ENCODE results near the gene MATCAP1. TPM values are rescaled to one million over a fixed set of nuclear protein-coding genes. Genes with fewer than 3 reads are reported as not detected.

The MATCAP1 gene
- polyA plus RNA-seq, 3 donors = 22.7 to 28.4 (median 27.3) TPM

DNA sequence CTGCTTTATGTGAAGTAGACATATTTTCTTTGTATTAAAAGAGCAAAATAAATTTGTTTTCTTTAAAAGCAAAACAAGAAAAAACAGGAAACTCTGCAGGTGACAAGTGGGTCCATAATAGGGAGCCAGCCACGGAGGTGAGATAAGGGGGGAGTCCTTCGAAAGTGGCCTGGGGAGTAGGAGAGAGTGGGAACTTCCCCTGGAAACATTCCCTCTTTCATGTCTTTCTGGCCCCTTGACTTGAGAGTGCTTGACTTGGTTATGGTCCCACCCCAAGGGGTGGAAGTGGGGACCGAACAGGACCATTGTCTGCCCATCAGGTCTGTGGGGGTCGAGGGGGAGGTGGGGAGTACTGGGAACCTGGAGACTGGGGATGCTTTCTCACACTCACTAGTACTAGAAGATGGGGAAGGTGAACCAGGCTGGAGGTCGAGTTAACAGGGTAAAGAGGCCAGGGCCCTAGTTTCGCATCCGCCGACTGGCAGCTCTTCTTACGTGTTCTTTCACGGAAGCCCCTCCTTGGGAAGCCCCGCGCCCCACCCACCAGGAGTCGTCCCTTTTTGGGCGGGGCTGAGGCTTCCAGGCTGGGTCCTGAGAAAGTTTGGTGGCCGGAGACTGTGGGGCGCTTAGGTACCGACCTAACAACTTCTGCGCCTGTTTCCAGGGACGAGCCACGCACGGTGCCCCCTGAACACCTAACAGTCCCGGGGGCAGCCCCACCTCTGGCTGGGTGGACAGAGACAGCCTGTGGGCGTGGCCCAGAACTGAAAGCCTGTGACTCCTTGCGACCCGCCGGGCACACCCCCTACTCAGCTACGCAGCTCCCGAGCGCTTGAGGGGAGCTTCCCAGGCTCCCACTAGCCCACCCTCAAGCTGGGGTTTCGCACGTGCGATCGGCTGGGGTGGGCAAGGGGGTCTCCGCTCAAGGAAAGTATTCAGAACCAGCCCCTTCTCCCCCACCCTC lies 24.8 kb downstream of the MATCAP1 start:
- DNase-seq (ENCODE audit: low read depth in 3 of 3, low spot score in 2 of 3) = no peak

DNA sequence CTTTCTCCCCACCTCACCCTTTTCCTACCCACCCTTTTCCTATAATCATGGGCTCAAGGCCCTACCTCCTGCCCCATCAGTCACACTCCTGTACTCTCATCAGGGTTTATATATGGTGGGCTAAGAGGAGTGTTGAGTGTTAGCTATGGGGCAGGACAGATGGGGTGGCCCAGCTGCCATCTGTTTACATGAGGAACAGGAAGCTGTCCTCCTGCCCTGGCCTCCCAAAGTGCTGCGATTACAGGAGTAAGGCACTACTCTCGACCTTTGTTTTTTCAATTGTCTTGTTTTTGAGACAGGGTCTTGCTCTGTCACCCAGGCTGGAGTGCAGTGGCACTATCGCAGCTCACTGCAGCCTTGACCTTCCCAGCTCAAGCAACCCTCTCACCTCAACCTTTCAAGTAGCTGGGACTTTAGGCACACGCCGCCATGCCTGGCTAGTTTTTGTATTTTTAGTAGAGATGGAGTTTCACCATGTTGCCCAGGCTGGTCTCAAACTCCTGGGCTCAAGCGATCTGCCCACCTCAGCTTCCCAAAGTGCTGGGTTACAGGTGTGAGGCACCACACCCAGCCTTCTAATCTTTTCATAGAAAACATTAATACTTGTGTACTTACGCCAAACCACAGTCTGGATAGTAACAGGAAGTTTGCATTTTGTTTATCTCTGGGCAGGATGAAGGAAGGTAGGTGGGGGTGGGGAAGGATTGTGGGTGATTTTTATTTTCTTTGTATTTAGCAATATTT lies 25.7 kb downstream of the MATCAP1 start:
- no peak for DNase-seq (ENCODE audit: low read depth in 3 of 3, low spot score in 2 of 3)

DNA sequence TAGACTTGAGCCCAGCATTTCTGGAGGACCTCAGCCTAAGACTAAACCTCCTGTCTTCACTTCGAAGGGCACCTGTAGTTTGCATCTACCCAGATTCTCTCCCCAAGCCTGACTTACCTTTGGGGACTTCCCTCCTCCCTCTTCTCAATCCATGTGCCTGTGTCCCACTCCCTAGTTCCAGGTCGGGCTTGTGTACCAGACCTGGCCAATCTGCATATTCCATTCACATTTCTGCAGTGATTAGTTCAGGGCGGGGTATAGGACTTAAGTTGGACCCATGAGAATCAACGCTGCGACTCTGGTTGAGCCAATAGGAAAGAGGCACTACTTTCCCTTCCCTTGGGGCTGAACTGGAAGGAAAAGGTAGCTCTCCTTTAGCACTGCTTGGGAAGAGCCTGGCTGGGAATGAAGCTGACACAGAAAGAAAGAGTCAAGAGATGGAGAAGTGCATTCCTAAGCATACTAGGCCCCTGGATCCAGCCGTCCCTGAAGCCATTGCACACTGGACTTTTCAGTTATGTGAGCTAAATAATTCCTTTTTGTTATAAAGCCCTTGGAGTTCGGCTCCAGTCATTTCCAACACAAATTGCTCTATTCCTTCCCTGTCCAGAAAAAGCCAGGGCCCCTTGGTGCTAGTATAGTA lies 26.5 kb downstream of the MATCAP1 start:
- DNase-seq (ENCODE audit: low read depth in 3 of 3, low spot score in 2 of 3) = no peak

DNA sequence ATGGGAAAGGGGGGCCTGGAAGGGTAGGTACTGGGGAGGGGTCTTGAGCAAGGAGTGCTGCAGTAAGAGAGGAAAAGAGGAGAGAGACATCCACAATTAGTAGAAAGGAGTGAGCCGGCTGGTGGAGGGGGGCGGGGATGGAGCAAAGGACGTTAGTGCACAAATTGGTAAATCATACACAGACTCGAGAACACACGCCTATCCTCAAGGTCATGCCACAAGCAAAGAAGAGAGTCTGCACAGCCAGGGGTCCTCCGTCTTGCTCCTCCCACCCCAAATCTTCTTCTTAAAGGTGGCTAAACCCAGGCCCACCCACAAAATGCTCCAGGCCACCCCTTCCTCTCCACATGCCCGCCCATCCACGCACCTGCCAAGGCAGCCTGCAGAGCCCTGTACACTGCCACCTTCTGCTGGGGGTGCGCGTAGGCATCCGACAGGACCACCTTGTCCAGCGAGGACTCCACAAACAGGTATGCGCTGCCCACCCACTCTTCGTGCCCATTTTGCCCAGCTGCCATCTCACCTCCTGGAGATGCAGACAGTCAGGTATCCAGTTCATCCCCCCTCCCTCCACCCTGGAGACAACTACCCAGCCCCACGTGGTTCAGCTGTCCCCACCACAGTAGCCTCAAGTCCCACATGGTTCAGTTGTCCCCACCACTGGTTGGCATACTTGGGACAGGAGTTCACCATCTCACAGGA lies 27.5 kb downstream of the MATCAP1 start:
- no peak for DNase-seq (ENCODE audit: low read depth in 3 of 3, low spot score in 2 of 3)

DNA sequence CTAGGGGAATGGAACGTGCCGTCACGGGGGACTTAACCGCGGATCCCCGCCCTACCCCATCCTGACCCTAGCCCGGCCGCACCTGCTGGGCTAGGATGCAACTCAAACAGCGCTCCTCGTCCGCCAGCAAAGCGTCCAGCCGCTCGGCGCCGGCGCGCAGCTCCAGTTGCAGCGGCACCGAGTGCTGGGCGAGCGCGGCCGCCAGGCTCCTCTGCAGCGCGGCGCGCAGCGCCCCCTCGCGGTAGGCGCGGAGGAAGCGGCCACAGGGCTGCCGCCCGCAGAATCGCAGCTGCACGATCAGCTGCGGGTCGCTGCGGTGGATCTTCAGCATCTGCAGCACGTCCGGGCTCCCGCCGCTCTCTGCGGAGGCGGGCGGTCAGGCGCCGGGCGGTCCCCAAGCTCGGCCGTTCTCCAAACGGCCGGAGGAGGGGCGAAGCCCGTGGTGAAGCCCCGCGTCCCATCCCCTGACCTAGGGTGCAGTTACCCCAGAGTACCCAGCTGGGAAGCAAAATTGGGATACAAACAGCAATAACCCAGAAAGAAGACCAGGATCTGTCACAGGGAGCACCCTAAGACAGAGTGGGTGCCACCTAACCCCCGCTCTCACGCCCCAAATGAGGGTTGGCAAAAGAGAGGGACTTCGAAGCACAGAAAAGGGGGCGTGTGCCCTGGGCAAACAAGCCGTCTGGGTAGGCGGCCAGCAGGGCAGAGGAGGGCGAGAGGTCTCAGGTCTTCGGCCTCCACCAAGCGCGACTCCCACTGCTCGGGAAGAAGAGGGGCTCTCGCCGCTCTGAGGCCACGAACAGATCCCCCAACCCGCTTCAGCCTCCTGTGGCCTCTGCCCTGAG lies 28.2 kb downstream of the MATCAP1 start:
- DNase-seq (ENCODE audit: low read depth in 3 of 3, low spot score in 2 of 3) = no peak

DNA sequence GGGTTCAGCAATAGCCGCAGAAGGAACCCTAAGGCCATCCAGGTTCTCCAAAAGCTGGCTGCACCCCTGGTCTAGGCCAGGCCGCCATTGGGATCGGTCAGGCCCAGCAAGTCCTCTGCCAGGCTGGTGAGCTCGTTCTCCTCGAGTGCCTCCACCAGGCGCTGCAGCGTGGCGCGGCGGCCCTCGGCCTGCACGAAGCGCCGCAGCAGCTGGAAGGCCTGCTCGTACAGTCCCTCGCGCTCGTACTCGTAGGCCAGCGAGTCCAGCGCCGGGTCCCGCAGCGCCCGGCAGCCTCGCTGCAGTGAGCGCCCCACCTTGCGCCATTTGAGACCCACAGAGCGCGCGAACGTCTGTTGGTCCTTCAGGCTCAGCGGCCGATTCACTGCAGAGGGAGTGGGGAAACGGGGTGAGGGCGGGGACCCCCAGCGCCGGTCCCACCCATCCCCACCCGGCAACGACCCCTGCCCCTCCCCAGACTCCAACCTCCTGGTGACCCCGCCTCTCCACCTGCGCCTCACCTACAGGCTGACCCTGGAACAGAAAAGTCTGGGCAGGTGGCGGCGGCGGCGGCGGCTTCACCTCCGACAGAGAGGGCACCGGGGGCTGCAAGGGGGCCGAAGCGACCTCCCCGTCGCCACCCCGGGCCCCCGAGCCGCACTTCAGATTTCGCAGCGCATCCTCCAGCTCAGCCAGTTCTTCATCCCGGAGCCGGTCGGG lies 29.0 kb downstream of the MATCAP1 start:
- DNase-seq (ENCODE audit: low read depth in 3 of 3, low spot score in 2 of 3) = no peak

DNA sequence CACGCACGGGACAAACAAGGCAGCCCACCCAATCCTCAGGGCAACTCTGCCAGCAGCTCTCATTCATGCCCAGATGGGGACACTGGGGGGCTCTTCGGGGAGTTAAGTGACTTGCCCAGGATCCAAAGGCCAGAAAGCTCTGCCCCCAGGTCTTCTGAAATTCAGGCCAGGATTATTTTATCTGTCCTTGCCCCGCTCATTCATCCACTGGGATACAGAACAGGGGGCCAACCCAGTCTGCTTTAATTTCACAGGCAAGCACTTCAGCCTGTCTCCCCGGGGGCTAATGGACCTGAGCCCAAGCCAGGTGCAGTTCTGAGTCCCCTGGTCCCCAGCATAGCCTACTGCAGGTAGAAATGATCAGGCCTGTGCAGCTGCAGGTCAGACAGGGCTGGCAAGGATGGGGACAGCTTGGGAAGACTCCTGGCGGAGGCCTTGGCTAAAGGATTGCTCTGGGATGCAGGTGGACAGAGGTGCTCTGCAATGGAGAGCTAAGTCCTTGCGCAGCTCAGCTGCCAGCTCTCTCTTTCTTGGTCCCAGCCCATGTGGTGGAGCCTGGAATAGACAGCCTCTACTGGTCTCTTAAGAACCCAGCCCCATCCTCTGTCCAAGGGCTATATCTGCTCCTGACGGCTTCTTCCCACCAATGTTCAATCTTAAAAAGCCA lies 32.2 kb downstream of the MATCAP1 start:
- DNase-seq (ENCODE audit: low read depth in 3 of 3, low spot score in 2 of 3) = no peak

DNA sequence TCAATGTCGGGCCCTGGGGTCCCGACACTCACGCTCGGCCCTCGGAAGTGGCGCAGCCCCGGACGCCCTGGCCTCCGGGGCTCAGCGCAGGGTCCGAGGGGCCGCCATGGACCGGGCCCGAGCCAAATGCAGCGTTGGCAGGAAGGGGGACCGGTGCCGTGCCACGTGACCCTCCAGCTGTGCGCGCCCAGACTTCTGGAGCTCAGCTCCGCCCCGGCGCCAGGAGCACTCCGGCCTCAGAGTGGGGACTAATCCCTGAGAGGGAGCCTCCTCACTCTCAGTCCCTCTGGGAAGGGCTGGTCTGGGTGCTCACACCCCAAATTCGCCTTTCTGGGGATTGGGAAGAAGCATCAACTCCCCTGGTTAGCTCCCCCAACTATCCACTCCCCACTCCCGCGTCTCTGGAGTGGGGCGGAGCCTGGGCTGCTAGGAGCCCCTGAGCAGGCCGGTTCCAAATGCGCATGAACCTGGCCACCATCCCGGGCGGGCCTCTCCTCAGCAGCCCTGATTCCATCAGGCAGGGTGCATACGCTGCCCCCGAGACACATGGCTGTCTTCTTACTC lies 32.8 kb downstream of the MATCAP1 start, which contains the start of gene B3GNT9:
Gene B3GNT9, minus strand, starts transcription at position 166 of the 564 bp plus-strand sequence. CDS start 513 bp downstream, outside the sequence.
- no peak for DNase-seq (ENCODE audit: low read depth in 3 of 3, low spot score in 2 of 3)

DNA sequence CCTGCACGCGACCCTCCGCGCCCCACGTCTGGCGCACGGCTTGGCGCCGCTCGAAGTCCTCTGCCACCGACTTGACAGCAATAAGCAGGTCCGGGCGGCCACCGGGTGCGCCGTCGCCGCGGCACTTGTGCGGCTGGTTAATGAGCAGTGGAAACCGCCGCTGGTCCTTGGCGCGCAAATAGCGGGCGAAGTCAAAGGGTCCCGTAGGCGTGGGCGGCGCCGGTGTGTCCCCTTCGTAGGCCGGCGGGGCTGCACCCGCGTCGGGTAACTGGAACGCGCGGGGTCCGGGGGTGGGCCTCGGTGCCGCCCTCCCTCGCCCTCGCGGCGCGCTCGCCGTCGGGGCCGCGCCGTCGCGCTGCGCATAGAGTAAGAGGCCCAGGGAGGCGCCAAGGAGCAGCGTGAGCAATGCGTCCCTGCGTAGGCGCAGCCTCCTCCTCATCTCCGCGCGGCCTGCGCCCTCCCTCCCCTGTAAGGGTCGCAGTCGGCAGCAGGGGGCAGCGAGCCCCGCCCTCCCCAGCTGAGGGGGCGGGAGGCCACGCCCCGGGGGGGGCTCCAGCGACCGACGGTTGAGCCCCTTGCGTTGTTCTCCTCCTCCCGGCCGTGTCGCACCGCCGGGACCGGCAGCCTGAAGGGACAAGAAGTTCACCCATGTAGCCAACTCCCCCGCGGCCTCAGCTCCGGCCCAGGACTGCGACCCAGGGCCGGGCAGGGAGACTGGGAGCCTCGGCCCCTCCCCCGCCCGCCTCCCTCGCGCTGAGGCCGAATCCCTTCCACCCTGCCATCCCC lies 33.5 kb downstream of the MATCAP1 start:
- no peak for DNase-seq (ENCODE audit: low read depth in 3 of 3, low spot score in 2 of 3)

DNA sequence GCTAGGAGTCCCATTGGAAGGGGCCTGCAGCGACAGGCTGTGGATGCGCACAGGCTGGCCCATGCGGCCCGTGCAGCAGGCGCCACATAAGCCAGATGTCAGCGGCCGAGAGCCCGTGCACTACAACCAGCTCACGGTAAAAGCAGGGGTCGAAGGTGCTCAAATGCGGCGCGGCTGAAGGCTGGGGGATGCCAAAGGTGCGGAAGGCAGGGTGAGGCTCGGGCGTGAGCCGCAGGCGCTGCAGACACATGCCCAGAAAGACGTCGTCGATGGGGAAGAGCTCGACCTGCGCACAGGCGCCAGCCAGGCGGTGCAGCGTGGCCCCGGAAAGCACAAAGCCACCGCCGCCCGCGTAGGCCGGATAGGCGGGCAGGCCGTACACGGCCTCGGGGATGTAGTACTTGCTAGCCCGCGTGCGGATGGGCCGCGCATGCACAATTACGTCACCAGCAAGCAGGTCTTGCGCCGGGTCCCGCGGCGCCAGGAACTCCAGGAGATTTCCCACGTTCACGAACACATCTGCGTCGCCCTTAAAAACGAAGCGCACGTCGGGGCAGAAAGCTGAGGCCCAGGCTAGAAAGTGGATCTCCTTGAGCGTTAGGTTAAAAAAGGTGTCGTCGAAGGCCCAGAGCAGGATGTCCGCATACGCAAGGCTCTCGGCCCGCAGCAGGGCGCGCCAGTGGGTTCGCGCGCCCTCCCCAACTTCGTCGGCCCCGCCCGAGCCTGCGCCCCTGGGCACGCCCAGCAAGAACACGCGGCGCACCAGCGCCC lies 34.3 kb downstream of the MATCAP1 start:
- no peak for DNase-seq (ENCODE audit: low read depth in 3 of 3, low spot score in 2 of 3)

DNA sequence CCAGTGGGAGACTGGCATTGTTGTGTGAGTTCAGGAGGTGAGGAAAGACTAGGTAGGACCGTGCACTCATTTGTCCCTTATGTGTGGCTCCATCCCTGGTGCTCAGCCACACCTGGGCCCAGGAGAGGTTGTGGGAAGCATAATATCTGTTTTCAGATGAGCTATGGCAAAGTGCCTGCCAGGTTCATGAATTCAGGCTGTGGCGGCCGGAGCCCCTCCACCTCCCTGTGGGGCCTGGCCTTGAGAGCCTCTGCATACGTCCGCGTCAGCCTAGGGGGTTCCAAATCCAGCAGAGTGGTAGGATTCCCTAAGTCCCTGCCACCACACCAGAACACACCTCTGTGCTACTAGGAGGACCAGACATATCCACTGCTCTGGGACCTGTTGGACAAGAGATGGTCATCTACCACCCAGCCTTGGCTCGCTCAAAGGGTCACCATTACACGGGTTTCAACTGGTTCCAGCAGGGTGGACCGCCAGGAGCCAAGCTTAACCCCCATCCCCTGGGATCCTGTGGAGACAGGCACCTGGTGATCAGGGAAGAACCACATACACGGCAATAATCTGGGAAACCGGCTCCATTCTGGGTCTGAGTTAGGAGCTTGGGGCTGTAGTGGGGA lies 35.0 kb downstream of the MATCAP1 start:
- DNase-seq (ENCODE audit: low read depth in 3 of 3, low spot score in 2 of 3) = no peak

DNA sequence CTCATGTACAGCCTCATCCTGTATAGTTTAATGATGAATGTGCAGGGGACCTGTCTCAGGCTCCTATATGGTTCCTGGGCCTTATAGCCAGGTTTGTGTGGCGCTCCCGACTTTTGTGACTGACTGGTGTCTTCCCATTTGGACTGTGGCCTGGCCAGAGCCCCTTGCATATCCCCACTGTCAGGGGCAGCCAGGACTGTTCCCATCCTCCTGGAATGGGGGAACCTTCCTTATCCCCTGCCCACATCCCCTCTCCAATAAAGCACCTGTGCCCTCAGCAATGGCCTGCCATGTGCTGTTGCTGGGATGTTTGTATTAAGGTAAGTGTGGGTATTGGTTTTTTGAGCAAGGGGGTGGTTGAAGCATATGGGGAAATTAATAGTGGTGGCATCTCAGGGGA lies 35.5 kb downstream of the MATCAP1 start:
- no peak for DNase-seq (ENCODE audit: low read depth in 3 of 3, low spot score in 2 of 3)

DNA sequence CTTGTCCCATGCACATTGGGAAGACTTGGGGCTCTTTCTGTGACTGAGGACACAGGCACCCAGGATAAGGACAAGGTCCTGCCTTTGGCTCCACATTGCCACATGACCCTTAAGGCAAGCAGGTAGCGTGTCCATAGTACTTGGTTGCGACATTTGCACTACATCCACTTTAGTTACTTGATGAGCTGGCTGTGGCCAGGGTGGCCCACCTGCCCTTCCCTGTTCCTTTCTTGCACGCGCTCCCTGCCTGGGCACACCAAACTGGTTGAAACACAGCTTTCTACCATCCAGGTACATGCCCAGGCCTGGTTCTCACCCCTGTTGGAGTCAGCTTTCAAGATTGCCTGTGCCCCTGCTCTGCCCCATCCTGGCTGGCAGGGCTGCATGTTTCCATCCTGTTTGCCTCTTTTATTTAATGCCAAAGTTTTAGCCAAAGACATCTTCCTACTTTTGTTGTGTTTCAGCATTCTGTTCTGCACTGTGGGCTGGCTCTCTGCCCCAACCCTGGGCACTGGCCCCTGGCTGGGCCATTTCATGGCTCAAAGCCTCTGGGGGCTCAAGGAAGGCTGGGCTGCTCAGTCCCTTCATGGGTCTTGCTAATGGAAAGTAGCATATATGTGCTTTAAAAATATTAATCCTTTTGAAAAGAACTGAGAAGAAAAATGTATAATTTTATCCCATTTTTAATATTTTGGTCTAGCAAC lies 36.2 kb downstream of the MATCAP1 start:
- no peak for DNase-seq (ENCODE audit: low read depth in 3 of 3, low spot score in 2 of 3)

DNA sequence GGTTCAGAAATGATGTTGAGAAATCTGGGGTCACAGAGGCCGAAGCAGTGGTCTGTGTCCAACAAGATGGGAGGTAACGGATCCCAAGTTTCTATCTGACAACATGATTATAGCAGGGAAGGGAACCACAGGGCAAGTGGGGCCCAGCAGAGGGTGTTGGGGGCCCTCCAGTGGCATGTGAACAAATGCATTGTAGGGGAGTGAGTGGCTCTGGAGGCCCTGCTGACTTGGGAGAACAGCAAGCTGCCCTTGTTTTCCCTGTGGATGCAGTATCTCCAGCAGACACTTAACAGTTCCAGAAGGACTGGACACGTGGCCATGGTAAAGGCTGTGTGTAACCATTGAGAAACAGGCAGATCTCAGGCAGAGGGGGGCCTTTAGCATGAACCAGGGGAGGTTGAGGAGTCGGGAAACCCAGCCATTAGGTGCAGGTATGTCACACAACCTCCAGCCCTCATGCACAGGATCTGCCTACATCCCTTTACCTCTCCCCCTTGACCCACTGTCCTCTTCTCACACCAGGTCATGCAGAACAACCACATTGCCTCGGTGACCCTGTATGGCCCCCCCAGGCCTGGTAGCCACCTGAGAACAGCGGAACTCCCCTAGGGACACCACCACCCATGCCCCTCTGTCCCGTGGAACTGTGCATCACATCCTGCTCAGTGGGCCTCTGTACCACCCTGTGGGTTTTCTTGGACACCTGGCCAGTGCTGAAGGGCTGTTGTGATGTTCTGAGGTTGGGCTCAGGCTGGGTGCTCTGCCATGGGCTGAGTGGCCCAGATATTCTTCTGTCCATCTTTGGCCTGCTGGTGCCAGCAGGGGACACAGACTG lies 37.0 kb downstream of the MATCAP1 start:
- DNase-seq (ENCODE audit: low read depth in 3 of 3, low spot score in 2 of 3) = no peak

DNA sequence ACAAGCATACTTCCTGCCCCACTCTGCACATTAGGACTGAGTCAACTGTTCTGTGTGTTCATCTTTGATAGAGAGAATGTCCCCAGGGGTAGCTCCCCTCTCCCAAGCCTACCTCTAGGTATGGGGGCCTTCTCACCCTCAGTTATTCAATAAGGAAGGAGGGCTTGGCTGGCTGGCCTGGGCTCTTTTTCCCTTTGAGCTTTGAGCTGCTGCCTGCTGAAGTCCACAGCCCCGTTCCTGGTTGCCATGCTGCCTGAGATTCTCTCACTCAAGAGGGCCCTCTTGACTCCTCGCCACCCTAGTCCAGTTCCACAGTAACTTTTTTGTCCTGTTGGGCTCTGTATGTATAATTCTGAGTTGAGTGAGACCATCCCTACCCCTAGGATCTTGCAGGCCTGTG lies 38.0 kb downstream of the MATCAP1 start:
- no peak for DNase-seq (ENCODE audit: low read depth in 3 of 3, low spot score in 2 of 3)

Measured in right renal cortex interstitium (tissue), 3 donors.